ENCODE measurements around the gene SIRPD.

SIRPD gene

GRCh38 chr20:1494436-1494835, 63.1 kb downstream of the SIRPD start:
- no peak overlapping the region for H3K4me3 ChIP-seq (ENCODE audit: low read depth, low read length)
- TF ChIP-seq, protein P1, sequence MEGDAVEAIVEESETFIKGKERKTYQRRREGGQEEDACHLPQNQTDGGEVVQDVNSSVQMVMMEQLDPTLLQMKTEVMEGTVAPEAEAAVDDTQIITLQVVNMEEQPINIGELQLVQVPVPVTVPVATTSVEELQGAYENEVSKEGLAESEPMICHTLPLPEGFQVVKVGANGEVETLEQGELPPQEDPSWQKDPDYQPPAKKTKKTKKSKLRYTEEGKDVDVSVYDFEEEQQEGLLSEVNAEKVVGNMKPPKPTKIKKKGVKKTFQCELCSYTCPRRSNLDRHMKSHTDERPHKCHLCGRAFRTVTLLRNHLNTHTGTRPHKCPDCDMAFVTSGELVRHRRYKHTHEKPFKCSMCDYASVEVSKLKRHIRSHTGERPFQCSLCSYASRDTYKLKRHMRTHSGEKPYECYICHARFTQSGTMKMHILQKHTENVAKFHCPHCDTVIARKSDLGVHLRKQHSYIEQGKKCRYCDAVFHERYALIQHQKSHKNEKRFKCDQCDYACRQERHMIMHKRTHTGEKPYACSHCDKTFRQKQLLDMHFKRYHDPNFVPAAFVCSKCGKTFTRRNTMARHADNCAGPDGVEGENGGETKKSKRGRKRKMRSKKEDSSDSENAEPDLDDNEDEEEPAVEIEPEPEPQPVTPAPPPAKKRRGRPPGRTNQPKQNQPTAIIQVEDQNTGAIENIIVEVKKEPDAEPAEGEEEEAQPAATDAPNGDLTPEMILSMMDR (IDR thresholded peaks at IDR 0.05; ENCODE audit: low read depth, low read length): no peak

DNA sequence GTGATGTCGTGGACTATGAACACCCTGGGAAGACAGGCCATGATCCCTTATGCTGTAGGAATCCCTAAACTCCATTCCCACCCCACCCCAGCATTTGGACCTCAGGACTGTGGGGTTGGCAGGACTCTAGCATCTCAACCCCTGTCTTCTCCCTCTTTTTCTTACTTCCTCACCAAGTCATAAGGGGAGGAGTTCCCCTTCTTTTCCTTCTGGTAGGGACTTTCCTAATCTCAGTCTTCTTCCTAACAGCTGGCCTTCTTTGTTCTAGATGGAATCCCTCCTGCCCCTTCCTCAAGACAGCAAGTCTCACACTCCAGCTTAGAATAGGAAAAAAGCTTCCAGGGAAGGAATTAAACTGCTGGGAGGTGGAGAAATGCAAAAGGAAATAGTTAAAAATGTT, 64.0 kb downstream of the SIRPD start:
- no peak overlapping the region for H3K4me3 ChIP-seq (ENCODE audit: low read depth, low read length)
- TF ChIP-seq, protein P1 (IDR thresholded peaks at IDR 0.05; ENCODE audit: low read depth, low read length): no peak

- H3K4me3 ChIP-seq (ENCODE audit: low read depth, low read length): no peak overlapping the region
- TF ChIP-seq, protein P1 (IDR thresholded peaks at IDR 0.05; ENCODE audit: low read depth, low read length): no peak
Measured at GRCh38 chr20:1491860-1492642, 65.5 kb downstream of the SIRPD start.

- no peak within 1 kb of the TSS for H3K4me3 ChIP-seq (ENCODE audit: low read depth, low read length)
- TF ChIP-seq, protein P1 (IDR thresholded peaks at IDR 0.05; ENCODE audit: low read depth, low read length): no peak
Measured at GRCh38 chr20:1491281-1491840, 66.1 kb downstream of the SIRPD start, which contains the start of gene SIRPB2. Gene SIRPB2, minus strand, starts transcription at chr20:1491420. Its CDS starts 61 bp downstream, at chr20:1491359.

GRCh38 chr20:1490643-1491195, 66.8 kb downstream of the SIRPD start:
- H3K4me3 ChIP-seq (ENCODE audit: low read depth, low read length): no peak overlapping the region
- TF ChIP-seq, protein P1 (IDR thresholded peaks at IDR 0.05; ENCODE audit: low read depth, low read length): no peak

DNA sequence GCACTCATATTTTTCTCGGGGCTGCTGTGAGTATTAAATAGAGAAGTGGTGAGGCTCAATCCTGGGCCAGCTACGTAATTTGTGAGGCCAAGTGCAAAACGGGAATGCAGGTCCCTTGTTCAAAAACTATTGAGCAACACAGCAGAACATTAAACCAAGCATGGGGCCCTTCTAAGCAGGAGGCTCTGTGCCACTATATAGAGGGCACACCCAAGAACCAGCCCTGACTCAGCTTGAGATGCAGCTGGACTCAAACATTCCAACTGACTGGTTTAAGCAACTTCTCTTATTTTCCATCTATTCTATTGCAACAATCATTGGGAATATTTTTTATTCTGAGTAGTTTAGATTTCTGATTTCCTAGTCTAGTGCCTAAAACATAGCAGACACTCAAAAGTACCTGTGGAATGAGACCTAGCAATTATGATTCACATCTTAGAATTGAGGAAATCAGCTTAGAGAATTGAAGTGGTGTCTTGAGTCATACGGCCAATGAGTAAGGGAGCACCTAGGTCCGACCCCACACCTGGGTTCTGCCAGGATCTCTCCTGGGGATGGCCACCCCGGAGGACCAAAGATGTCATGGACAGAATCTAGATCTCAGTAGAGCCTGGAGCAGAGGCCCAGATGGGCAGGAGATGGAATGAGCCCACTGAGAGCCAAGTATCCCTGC, 67.6 kb downstream of the SIRPD start:
- TF ChIP-seq, protein P1 (IDR thresholded peaks at IDR 0.05; ENCODE audit: low read depth, low read length): no peak
- H3K4me3 ChIP-seq (ENCODE audit: low read depth, low read length): no peak overlapping the region
